ENCODE results near the gene ATP5PD.

Gene ATP5PD

DNA sequence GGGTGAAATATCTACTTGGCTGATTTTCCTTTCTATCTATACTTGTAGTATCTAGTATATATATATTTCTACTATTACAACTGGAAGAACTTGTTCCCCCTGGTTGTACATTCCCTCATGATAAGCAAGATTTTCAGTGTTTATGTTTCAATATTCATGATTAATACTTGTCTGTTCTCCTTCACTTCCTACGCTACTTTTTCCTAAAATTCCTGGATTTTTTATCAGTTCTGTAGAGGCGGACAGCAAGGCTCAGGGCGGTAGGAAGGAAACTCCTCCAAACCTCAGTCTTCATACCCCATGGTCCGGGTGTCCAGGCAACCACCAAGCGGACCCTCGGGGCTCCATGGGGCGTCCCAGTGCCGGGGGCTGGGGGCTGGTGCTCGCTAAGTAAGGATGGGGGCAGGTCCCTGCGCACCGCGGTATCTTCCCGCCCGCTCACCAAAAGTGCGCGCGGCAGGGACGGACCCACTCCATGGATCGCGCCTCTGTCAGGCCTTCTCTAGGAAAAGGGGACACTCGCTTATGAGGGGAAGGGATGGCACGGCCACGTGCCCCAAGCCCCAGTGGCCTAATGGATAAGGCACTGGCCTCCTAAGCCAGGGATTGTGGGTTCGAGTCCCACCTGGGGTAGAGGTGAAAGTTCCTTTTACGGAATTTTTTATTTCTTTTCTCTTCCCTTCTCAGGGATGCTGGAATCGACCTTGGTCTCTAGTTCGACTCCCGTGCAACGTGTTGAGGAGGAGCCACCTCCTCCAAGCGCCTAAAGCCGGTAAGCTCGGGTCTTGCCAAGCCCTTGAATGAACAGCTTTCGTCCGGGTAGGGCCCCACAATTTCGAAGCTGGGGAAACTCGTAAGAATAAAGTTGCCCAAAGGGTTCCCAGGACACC is 13.2 kb downstream of the ATP5PD start (continued):
- TF ChIP-seq HOXD13 (CRISPR knock-in tag; IDR thresholded peaks at IDR 0.05; ENCODE audit: borderline replicate concordance) = no peak
- TF ChIP-seq GLI4 (tag by site-specific recombination; IDR thresholded peaks at IDR 0.05) = no peak
- TF ChIP-seq SCRT1 (tag by site-specific recombination; IDR thresholded peaks at IDR 0.05; ENCODE audit: borderline replicate concordance) = no peak
- TF ChIP-seq ZNF133 (tag by site-specific recombination; IDR thresholded peaks at IDR 0.05) = no peak
- TF ChIP-seq, protein P1, sequence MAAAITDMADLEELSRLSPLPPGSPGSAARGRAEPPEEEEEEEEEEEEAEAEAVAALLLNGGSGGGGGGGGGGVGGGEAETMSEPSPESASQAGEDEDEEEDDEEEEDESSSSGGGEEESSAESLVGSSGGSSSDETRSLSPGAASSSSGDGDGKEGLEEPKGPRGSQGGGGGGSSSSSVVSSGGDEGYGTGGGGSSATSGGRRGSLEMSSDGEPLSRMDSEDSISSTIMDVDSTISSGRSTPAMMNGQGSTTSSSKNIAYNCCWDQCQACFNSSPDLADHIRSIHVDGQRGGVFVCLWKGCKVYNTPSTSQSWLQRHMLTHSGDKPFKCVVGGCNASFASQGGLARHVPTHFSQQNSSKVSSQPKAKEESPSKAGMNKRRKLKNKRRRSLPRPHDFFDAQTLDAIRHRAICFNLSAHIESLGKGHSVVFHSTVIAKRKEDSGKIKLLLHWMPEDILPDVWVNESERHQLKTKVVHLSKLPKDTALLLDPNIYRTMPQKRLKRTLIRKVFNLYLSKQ (tag by site-specific recombination; IDR thresholded peaks at IDR 0.05; ENCODE audit: borderline replicate concordance) = no peak
- peak; percentile 57 for TF ChIP-seq ZBTB11 (tag by site-specific recombination; conservative IDR thresholded peaks at IDR 0.05; ENCODE audit: low read depth)
- TF ChIP-seq REST (tag by site-specific recombination; IDR thresholded peaks at IDR 0.05) = peak; percentile 34; the same call in 1 of the 2 replicates
- no peak for TF ChIP-seq SCRT2 (tag by site-specific recombination; IDR thresholded peaks at IDR 0.05)
- no peak for TF ChIP-seq ZNF202 (tag by site-specific recombination; IDR thresholded peaks at IDR 0.05; ENCODE audit: borderline replicate concordance)
- no peak for TF ChIP-seq ZNF514 (tag by site-specific recombination; IDR thresholded peaks at IDR 0.05)
- no peak for TF ChIP-seq ZNF530 (tag by site-specific recombination; IDR thresholded peaks at IDR 0.05; ENCODE audit: low read depth)
- no peak for TF ChIP-seq ZNF600 (tag by site-specific recombination; IDR thresholded peaks at IDR 0.05)
- TF ChIP-seq, protein P2, sequence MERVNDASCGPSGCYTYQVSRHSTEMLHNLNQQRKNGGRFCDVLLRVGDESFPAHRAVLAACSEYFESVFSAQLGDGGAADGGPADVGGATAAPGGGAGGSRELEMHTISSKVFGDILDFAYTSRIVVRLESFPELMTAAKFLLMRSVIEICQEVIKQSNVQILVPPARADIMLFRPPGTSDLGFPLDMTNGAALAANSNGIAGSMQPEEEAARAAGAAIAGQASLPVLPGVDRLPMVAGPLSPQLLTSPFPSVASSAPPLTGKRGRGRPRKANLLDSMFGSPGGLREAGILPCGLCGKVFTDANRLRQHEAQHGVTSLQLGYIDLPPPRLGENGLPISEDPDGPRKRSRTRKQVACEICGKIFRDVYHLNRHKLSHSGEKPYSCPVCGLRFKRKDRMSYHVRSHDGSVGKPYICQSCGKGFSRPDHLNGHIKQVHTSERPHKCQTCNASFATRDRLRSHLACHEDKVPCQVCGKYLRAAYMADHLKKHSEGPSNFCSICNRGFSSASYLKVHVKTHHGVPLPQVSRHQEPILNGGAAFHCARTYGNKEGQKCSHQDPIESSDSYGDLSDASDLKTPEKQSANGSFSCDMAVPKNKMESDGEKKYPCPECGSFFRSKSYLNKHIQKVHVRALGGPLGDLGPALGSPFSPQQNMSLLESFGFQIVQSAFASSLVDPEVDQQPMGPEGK (tag by site-specific recombination; IDR thresholded peaks at IDR 0.05) = peak; percentile 71
- no peak for TF ChIP-seq OVOL3 (tag by site-specific recombination; IDR thresholded peaks at IDR 0.05)
- TF ChIP-seq SP7 (tag by site-specific recombination; IDR thresholded peaks at IDR 0.05) = peak; percentile 72
- TF ChIP-seq, protein P3, sequence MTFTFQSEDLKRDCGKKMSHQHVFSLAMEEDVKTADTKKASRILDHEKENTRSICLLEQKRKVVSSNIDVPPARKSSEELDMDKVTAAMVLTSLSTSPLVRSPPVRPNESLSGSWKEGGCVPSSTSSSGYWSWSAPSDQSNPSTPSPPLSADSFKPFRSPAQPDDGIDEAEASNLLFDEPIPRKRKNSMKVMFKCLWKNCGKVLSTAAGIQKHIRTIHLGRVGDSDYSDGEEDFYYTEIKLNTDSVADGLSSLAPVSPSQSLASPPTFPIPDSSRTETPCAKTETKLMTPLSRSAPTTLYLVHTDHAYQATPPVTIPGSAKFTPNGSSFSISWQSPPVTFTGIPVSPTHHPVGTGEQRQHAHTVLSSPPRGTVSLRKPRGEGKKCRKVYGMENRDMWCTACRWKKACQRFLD (tag by site-specific recombination; IDR thresholded peaks at IDR 0.05) = no peak
- TF ChIP-seq ZNF423 (tag by site-specific recombination; IDR thresholded peaks at IDR 0.05) = no peak
- no peak for TF ChIP-seq ZNF148 (tag by site-specific recombination; IDR thresholded peaks at IDR 0.05; ENCODE audit: borderline replicate concordance)
- TF ChIP-seq, protein P4, sequence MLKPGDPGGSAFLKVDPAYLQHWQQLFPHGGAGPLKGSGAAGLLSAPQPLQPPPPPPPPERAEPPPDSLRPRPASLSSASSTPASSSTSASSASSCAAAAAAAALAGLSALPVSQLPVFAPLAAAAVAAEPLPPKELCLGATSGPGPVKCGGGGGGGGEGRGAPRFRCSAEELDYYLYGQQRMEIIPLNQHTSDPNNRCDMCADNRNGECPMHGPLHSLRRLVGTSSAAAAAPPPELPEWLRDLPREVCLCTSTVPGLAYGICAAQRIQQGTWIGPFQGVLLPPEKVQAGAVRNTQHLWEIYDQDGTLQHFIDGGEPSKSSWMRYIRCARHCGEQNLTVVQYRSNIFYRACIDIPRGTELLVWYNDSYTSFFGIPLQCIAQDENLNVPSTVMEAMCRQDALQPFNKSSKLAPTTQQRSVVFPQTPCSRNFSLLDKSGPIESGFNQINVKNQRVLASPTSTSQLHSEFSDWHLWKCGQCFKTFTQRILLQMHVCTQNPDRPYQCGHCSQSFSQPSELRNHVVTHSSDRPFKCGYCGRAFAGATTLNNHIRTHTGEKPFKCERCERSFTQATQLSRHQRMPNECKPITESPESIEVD (tag by site-specific recombination; IDR thresholded peaks at IDR 0.05) = no peak
- no peak for TF ChIP-seq ZNF37A (tag by site-specific recombination; IDR thresholded peaks at IDR 0.05)
- TF ChIP-seq ZNF394 (tag by site-specific recombination; IDR thresholded peaks at IDR 0.05; ENCODE audit: borderline replicate concordance) = peak; percentile 47; the same call in 1 of the 2 replicates
- no peak for TF ChIP-seq ZNF785 (tag by site-specific recombination; IDR thresholded peaks at IDR 0.05)
